GM12865 (cell line): Measurements from ENCODE around the gene HDAC11.

Source experiments
- DNase-seq: peaks from one replicate; pipeline ENCODE4 v3.0.0; 2010; ENCODE audit warnings: low read depth
- H3K4me3 ChIP-seq: 2 replicates; pipeline ENCODE4 v1.5.1; 2011; ENCODE audit warnings: mild to moderate bottlenecking, low read depth, low read length, control low read depth
- CTCF ChIP-seq: IDR thresholded peaks from 2 replicates; pipeline ENCODE4 v1.5.1; 2011; ENCODE audit warnings: low read length, control low read depth, low read depth, inconsistent platforms; ENCODE audit not compliant: insufficient read depth; ENCODE audit errors: missing control alignments

HDAC11 gene

DNA sequence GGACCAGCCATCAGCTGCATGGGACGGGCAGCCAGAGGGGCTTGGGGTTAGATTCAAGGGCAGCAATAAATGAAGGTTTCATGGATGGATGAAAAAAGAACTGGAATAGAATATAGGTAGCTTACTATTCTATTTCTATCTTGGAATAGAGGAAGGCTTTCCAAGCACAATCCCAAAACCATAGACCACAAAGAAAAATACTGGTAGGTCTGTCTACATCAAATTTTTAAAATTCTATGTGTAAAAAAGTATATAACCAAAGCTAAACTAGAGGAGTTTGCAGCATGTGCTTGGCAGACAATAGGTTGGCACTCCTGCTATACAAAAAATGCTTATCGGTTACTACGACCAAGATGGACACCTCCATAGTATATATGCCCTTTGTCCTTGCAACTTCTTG is 61.6 kb downstream of the HDAC11 start:
- no peak overlapping the region for H3K4me3 ChIP-seq
- DNase-seq: no peak
- no peak for TF ChIP-seq CTCF

DNA sequence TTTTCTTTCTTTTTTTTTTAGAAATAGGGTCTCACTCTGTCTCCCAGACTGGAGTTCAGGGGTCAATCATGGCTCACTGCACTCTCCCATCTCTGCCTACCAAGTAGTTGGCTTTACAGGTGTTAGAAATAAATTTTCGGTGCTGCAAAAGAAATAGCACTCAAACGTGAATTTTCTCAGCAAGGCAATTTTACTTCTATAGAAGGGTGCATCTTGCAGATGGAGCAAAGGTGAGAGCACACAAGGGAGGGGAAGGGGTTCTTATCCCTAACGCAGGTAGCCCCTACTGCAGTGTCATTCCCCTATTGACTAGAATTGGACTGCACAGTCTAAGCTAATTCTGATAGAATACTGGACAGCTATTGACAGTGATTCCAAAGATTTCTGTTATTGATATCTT is 62.0 kb downstream of the HDAC11 start:
- no peak for TF ChIP-seq CTCF
- DNase-seq: no peak
- H3K4me3 ChIP-seq: no peak overlapping the region

GRCh38 chr3:13543253-13543652 is 63.1 kb downstream of the HDAC11 start:
- H3K4me3 ChIP-seq: no peak overlapping the region
- TF ChIP-seq CTCF: no peak
- DNase-seq: no peak

DNA sequence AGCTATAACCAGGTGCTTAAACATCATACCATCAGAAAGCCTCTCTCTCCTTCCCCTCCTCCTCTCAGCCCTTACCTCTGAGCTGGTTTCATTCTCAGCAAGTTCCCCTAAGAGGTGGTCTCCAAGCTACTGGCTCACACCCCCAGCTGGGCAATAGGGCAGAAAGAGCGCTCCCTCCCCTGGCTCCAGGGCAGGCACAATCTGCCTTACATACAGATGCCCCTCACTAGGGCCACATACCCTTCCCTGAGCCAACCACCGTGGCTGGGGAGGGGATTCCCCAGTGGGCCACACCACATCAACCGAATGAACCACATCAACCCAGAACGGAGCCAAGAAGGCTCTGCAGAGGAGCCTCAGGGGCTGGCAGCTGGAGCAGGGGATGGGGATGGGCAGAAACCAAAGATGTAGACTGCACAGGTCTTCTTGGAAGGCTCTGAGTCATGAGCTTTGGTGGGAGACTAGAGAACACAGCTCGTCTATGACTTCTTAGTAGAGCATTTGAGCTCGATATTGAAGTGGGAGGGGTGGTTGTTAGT is 64.3 kb downstream of the HDAC11 start:
- no peak for TF ChIP-seq CTCF
- H3K4me3 ChIP-seq: no peak overlapping the region
- DNase-seq: no peak

- no peak for TF ChIP-seq CTCF
- no peak overlapping the region for H3K4me3 ChIP-seq
- DNase-seq: no peak
Measured at GRCh38 chr3:13544951-13545651, 65.0 kb downstream of the HDAC11 start.

DNA sequence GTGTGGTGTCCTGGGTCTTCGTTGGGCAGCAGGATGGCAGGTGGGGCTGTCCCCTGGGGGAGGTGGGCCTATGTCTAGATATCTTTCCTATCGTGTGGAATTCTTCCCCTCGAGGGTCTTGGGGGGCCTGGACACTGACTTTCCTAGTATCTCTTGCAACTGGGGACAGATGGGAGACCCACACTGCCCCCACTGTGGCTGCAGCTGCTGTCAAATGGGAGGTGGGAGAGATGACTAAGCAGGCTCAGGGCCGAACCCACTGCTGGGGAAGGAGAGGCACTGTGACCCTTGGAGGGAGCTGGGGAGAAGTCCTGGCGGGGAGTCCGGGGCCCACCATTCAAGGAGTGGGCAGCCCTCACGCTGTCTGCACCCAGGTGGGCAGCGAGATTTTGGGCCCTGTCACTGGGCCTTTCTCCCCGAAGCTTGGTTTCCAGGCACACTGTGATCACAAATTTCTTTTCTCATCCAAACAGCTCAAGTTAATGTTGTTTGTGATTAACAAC is 65.9 kb downstream of the HDAC11 start:
- no peak overlapping the region for H3K4me3 ChIP-seq
- DNase-seq: no peak
- no peak for TF ChIP-seq CTCF
